Left lung (tissue), 10 donors: ENCODE results near the gene EXD3. TPM values are rescaled to one million over a fixed set of nuclear protein-coding genes. Genes with fewer than 3 reads are reported as not detected.
"Not testable (repeated sequence)": the region's sequence is repeated elsewhere in the genome, so short reads cannot be mapped to it uniquely, and the experiment has no call there.

ENCODE experiments used
- ATAC-seq: fragments of 200-7000 bp; cut with Tn5 transposase; one replicate; pipeline ENCODE4 v1.9.1; 2020; ENCODE audit warnings: moderate library complexity
- DNase-seq, 4 donors: peaks; one replicate each; pipeline ENCODE4 v3.0.0-alpha.2; 2013 to 2020
- H3K27ac ChIP-seq, 2 donors: fragments of 200-600 bp; sonication (generic) in 1 of 2; one replicate each; pipeline versions ENCODE4 v1.5.0 to v1.8.0; 2020 to 2021
- H3K27me3 ChIP-seq, 2 donors: fragments of 200-600 bp; sonication (generic) in 1 of 2; one replicate each; pipeline versions ENCODE4 v1.5.0 to v1.8.0; 2020 to 2021
- H3K36me3 ChIP-seq, 2 donors: fragments of 200-600 bp; sonication (generic) in 1 of 2; one replicate each; pipeline versions ENCODE4 v1.5.0 to v1.8.0; 2020 to 2021
- H3K4me1 ChIP-seq, 2 donors: fragments of 200-600 bp; one replicate each; pipeline ENCODE4 v1.8.0; 2021
- H3K4me3 ChIP-seq, 2 donors: fragments of 200-600 bp; sonication (generic) in 1 of 2; one replicate each; pipeline versions ENCODE4 v1.5.0 to v1.8.0; 2020 to 2021; ENCODE audit warnings: mild to moderate bottlenecking in 1 of 2
- H3K9me3 ChIP-seq, 2 donors: fragments of 200-600 bp; sonication (generic) in 1 of 2; one replicate each; pipeline versions ENCODE4 v1.5.0 to v1.8.0; 2020 to 2021
- intact Hi-C, 2 donors: fragments of 100-400 bp; cut with DNase I; formaldehyde crosslinking; loops; one replicate each; pipeline versions ENCODE4 v1.11.2 to v1.14.2; 2022
- polyA plus RNA-seq, 6 donors: library from polyadenylated mRNA; unstranded; fragments of 120-200 nt; gene quantifications; one replicate each; pipeline ENCODE4 v1.2.1, GENCODE V29; 2013; ENCODE audit not compliant: insufficient read length in 6 of 6
- total RNA-seq, 2 donors: library from RNA; stranded (reverse); fragmentation: NEBNext Ultra II Directional; extraction: Animal tissue kit (Norgen Biotek cat#: 25700); gene quantifications; one replicate each; pipeline ENCODE4 v1.2.1, GENCODE V29; 2021
- TF ChIP-seq, protein P1 (sequence below), 2 donors: fragments of 200-600 bp; sonication (generic) in 1 of 2; IDR thresholded peaks; one replicate each; pipeline versions ENCODE4 v1.5.0 to v1.8.0; 2021; ENCODE audit warnings: antibody characterized with exemption in 2 of 2
- donor health status: DM: no; HTN: yes; CAD: no.
- donor health status: DM: no; HTN: no; CAD: no.

Gene EXD3
- total and polyA plus RNA-seq, 8 donors: 13.2 to 21.8 (median 16.6) TPM

DNA sequence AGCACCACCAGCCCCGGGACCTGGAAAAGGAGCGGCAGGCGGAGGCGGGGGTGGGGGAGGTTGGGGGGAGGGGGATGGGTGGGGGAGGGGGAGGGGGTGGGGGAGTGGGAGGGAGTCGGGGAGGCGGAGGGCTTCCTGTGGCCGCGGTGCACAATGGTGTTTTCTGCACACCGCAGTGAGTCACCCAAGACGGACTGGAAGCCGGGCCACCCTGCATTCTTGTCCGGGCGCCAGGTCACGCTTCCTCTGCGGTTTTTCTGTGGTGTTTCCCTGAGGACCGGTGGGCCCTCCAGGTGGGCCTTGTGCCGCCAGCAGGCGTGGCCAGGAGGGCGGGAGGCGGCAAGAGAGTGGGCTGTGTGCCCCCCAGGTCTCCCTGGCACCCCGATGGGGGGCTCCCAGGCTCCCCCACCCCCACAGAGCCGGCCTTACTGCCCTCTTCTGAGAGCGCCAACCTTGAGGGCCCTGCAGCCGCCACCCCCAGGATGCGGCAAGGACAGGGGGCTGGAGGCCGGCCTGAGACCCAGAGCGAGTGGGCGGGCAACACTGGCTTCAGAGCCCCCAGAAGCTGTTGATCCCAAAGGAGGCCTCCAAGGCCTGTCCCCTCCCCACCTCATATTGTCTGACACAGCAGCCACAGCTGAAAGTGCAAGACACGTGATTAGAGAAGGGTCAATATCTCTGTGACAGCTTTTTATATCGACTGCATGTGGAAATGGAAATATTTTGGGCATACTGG lies 11.1 kb downstream of the EXD3 start:
- Histone ChIP-seq H3K27ac (peak overlapping the region; percentile 78 to 83), H3K27me3 (peaks cover 0 to 27% of the 10 kb centered on the region in 2 donors), H3K9me3 (no peaks in the 10 kb centered on the region), H3K4me3 (peak overlapping the region in 1 of 2 donors; percentile 10), H3K36me3 (no peaks in the 10 kb centered on the region), H3K4me1 (peaks cover 13 to 38% of the 10 kb centered on the region in 2 donors)
- ATAC-seq (peak; percentile 71), DNase-seq (peak in 2 of 4 donors; percentile 81 to 90)
- intact Hi-C loops: no loop called here
- TF ChIP-seq, protein P1, sequence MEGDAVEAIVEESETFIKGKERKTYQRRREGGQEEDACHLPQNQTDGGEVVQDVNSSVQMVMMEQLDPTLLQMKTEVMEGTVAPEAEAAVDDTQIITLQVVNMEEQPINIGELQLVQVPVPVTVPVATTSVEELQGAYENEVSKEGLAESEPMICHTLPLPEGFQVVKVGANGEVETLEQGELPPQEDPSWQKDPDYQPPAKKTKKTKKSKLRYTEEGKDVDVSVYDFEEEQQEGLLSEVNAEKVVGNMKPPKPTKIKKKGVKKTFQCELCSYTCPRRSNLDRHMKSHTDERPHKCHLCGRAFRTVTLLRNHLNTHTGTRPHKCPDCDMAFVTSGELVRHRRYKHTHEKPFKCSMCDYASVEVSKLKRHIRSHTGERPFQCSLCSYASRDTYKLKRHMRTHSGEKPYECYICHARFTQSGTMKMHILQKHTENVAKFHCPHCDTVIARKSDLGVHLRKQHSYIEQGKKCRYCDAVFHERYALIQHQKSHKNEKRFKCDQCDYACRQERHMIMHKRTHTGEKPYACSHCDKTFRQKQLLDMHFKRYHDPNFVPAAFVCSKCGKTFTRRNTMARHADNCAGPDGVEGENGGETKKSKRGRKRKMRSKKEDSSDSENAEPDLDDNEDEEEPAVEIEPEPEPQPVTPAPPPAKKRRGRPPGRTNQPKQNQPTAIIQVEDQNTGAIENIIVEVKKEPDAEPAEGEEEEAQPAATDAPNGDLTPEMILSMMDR (IDR thresholded peaks at IDR 0.05): no peak

DNA sequence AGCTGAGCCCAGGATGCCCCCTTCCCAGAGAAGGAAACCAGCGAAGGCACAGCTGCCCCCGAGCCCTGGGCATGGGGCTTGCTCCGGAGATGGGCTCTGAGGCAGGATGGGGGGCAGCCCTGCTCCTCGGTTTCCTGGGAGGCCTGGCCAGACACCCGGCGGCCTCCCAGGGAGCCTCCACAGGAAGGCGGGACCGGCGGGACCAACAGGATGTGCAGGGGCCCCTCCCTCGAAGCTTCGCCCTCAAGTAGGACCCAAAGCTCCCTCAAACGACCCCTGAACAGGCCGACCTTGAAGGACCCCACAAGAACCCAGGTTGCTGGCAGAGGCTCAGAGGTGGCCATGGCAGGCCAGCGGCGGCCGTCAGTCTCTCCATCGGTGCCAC lies 11.7 kb downstream of the EXD3 start:
- no peaks in the 10 kb centered on the region for H3K36me3 ChIP-seq
- DNase-seq (peak in 1 of 4 donors; percentile 75), ATAC-seq (no peak)
- intact Hi-C loops: no loop called here
- H3K4me1 ChIP-seq: peaks cover 17 to 43% of the 10 kb centered on the region in 2 donors
- H3K27me3 ChIP-seq: peaks cover 0 to 33% of the 10 kb centered on the region in 2 donors
- H3K27ac ChIP-seq: peak overlapping the region; percentile 7 to 54
- H3K9me3 ChIP-seq: no peaks in the 10 kb centered on the region
- TF ChIP-seq, protein P1 (IDR thresholded peaks at IDR 0.05): no peak
- peak overlapping the region in 1 of 2 donors; percentile 10 for H3K4me3 ChIP-seq

DNA sequence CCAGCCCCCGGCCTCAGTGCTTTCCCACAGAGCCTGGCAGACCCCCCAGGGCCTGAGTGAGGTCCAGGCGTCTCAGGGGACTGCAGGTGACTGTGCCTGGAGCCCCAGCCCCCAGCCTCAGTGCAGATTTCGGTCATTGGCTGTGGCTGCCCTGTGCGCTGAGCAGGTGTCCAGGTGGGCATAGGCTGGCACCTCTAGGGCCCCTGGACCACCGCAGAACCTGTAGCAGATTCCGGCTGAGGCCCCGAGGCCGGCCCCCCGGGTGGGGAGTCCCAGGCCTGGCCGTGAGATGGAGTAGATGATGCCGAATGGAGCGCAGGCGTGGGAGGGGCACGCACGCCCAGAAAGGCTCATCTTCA lies 12.1 kb downstream of the EXD3 start:
- Histone ChIP-seq H3K27me3 (peaks cover 0 to 36% of the 10 kb centered on the region in 2 donors), H3K9me3 (no peaks in the 10 kb centered on the region), H3K4me1 (peaks cover 17 to 46% of the 10 kb centered on the region in 2 donors), H3K27ac (peak overlapping the region; percentile 7 to 54), H3K36me3 (no peaks in the 10 kb centered on the region), H3K4me3 (peak overlapping the region in 1 of 2 donors; percentile 10)
- TF ChIP-seq, protein P1 (IDR thresholded peaks at IDR 0.05): no peak
- intact Hi-C loops: no loop called here
- DNase-seq (peak in 1 of 4 donors; percentile 55), ATAC-seq (no peak)

DNA sequence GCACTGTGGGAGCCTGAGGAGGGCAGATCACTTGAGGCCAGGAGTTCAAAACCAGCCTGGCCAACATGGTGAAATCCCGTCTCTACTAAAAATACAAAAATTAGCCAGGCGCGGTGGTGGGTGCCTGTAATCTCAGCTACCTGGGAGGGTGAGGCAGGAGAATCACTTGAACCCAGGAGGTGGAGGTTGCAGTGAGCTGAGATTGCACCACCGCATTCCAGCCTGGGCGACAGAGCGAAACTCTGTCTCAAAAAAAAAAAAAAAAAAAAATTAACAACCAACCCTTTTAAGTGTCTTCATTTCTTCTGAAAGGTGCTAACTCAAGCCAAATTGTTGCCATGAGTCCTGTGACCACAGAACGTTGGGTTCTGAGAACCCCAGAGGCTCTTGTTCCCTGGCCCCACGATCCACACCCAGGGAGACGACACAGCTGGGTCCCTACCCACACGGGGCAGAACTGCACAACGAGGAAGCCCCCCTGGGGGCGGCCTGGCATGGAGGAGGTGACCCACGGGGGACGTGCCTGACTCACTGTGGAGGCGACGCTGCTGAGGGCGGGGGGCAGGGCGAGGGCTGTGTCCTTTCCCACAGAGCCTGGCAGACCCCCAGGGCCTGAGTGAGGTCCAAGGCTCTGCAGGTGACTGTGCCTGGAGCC lies 12.6 kb downstream of the EXD3 start:
- ATAC-seq, intact Hi-C loops, H3K36me3 ChIP-seq, H3K4me3 ChIP-seq, H3K9me3 ChIP-seq: not testable (repeated sequence)
- peaks cover 17 to 49% of the 10 kb centered on the region in 2 donors for H3K4me1 ChIP-seq
- peak in 1 of 4 donors; percentile 49 for DNase-seq
- peak overlapping the region in 1 of 2 donors; percentile 54 for H3K27ac ChIP-seq
- peaks cover 0 to 38% of the 10 kb centered on the region in 2 donors for H3K27me3 ChIP-seq

DNA sequence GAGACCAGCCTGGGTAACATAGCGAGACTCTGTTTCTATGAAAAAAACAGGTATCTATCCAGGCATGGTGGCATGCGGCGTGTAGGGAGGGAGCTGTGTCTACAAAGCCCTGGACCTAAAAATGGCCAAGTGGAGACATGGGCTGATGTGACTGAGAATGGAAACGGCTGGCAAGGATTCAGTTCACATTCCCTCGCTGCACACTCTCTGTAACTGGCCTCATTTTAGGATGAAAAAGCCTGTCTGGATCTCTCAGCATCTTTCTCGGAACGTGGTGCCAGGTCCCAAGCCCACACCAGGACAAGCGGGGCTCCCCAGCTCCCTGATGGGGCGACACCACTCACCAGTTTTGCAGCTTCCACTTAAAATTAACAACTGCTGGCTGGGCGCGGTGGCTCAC lies 13.4 kb downstream of the EXD3 start:
- peaks cover 17 to 51% of the 10 kb centered on the region in 2 donors for H3K4me1 ChIP-seq
- no peaks in the 10 kb centered on the region for H3K36me3 ChIP-seq
- ATAC-seq: no peak
- H3K27me3 ChIP-seq: peaks cover 0 to 38% of the 10 kb centered on the region in 2 donors
- DNase-seq: no peak
- H3K27ac ChIP-seq: no peak overlapping the region
- TF ChIP-seq, protein P1 (IDR thresholded peaks at IDR 0.05): no peak
- no peak overlapping the region for H3K4me3 ChIP-seq
- H3K9me3 ChIP-seq: no peaks in the 10 kb centered on the region
- intact Hi-C loops: loop anchor here in 1 of 2 donors (10.0 kb wide), 1 partner anchor 105 kb away; the partner anchor contains the start of gene NRARP
